ENCODE results near the gene ING2. TPM values are rescaled to one million over a fixed set of nuclear protein-coding genes. Genes with fewer than 3 reads are reported as not detected.
A peak's percentile ranks its signal among the peaks of the same experiment; 100 is the strongest.
"Not testable (repeated sequence)": the region's sequence is repeated elsewhere in the genome, so short reads cannot be mapped to it uniquely, and the experiment has no call there.

Gene ING2, protein sequence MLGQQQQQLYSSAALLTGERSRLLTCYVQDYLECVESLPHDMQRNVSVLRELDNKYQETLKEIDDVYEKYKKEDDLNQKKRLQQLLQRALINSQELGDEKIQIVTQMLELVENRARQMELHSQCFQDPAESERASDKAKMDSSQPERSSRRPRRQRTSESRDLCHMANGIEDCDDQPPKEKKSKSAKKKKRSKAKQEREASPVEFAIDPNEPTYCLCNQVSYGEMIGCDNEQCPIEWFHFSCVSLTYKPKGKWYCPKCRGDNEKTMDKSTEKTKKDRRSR
- 10 to 100 TPM; 19.9 to 27.7 (median 27.0) TPM for polyA plus RNA-seq (ENCODE audit: insufficient read length in 3 of 3)
- long read RNA-seq, donor 1, transcript ING2-202 (2 exons, 599 nt), result minor isoform, 7 of 16 reads
- long read RNA-seq, donor 1, transcript ING2-201 (2 exons, 1,189 nt), result major isoform, 9 of 16 reads
- long read RNA-seq, donor 1, partial matches to known transcripts, result 0 of 16 reads
- long read RNA-seq, donor 1, other reads (novel, unspliced or antisense), result 0 of 16 reads
- long read RNA-seq, donor 2, transcript ING2-202 (2 exons, 599 nt), result minor isoform, 7 of 19 reads
- long read RNA-seq, donor 2, transcript ING2-201 (2 exons, 1,189 nt), result major isoform, 12 of 19 reads
- long read RNA-seq, donor 2, partial matches to known transcripts, result 0 of 19 reads
- long read RNA-seq, donor 2, other reads (novel, unspliced or antisense), result 0 of 19 reads
- long read RNA-seq, donor 3, transcript ING2-201 (2 exons, 1,189 nt), result major isoform, 17 of 45 reads
- long read RNA-seq, donor 3, transcript ING2-202 (2 exons, 599 nt), result minor isoform, 16 of 45 reads
- long read RNA-seq, donor 3, partial matches to known transcripts, result 12 of 45 reads
- long read RNA-seq, donor 3, other reads (novel, unspliced or antisense), result 0 of 45 reads
- long read RNA-seq, donor 4, transcript ING2-202 (2 exons, 599 nt), result major isoform, 11 of 21 reads
- long read RNA-seq, donor 4, transcript ING2-201 (2 exons, 1,189 nt), result minor isoform, 10 of 21 reads
- long read RNA-seq, donor 4, partial matches to known transcripts, result 0 of 21 reads
- long read RNA-seq, donor 4, other reads (novel, unspliced or antisense), result 0 of 21 reads
- long read RNA-seq, donor 5, result 0 reads
- long read RNA-seq, donor 6, transcript ING2-202 (2 exons, 599 nt), result minor isoform, 11 of 24 reads
- long read RNA-seq, donor 6, transcript ING2-201 (2 exons, 1,189 nt), result major isoform, 13 of 24 reads
- long read RNA-seq, donor 6, partial matches to known transcripts, result 0 of 24 reads
- long read RNA-seq, donor 6, other reads (novel, unspliced or antisense), result 0 of 24 reads
- long read RNA-seq, donor 7, transcript ING2-201 (2 exons, 1,189 nt), result major isoform, 21 of 39 reads
- long read RNA-seq, donor 7, transcript ING2-202 (2 exons, 599 nt), result minor isoform, 10 of 39 reads
- long read RNA-seq, donor 7, partial matches to known transcripts, result 8 of 39 reads
- long read RNA-seq, donor 7, other reads (novel, unspliced or antisense), result 0 of 39 reads
- long read RNA-seq, donor 8, result 0 reads
- long read RNA-seq, donor 9, transcript ING2-202 (2 exons, 599 nt), result major isoform, 5 of 10 reads
- long read RNA-seq, donor 9, transcript ING2-201 (2 exons, 1,189 nt), result major isoform, 5 of 10 reads
- long read RNA-seq, donor 9, partial matches to known transcripts, result 0 of 10 reads
- long read RNA-seq, donor 9, other reads (novel, unspliced or antisense), result 0 of 10 reads
- long read RNA-seq, donor 10, transcript ING2-201 (2 exons, 1,189 nt), result major isoform, 12 of 31 reads
- long read RNA-seq, donor 10, transcript ING2-202 (2 exons, 599 nt), result major isoform, 12 of 31 reads
- long read RNA-seq, donor 10, partial matches to known transcripts, result 7 of 31 reads
- long read RNA-seq, donor 10, other reads (novel, unspliced or antisense), result 0 of 31 reads
- long read RNA-seq, donor 11, transcript ING2-202 (2 exons, 599 nt), result major isoform, 7 of 14 reads
- long read RNA-seq, donor 11, transcript ING2-201 (2 exons, 1,189 nt), result major isoform, 7 of 14 reads
- long read RNA-seq, donor 11, partial matches to known transcripts, result 0 of 14 reads
- long read RNA-seq, donor 11, other reads (novel, unspliced or antisense), result 0 of 14 reads
- long read RNA-seq, donor 12, transcript ING2-201 (2 exons, 1,189 nt), result major isoform, 6 of 9 reads
- long read RNA-seq, donor 12, partial matches to known transcripts, result 0 of 9 reads
- long read RNA-seq, donor 12, other reads (novel, unspliced or antisense), result 0 of 9 reads
- long read RNA-seq, donor 13, result 0 reads
- long read RNA-seq, donor 14, transcript ING2-202 (2 exons, 599 nt), result minor isoform, 9 of 19 reads
- long read RNA-seq, donor 14, transcript ING2-201 (2 exons, 1,189 nt), result major isoform, 10 of 19 reads
- long read RNA-seq, donor 14, partial matches to known transcripts, result 0 of 19 reads
- long read RNA-seq, donor 14, other reads (novel, unspliced or antisense), result 0 of 19 reads
- long read RNA-seq, donor 15, transcript ING2-201 (2 exons, 1,189 nt), result minor isoform, 6 of 18 reads
- long read RNA-seq, donor 15, transcript ING2-202 (2 exons, 599 nt), result major isoform, 7 of 18 reads
- long read RNA-seq, donor 15, partial matches to known transcripts, result 5 of 18 reads
- long read RNA-seq, donor 15, other reads (novel, unspliced or antisense), result 0 of 18 reads
- long read RNA-seq, donor 16, transcript ING2-202 (2 exons, 599 nt), result minor isoform, 16 of 58 reads
- long read RNA-seq, donor 16, transcript ING2-201 (2 exons, 1,189 nt), result major isoform, 42 of 58 reads
- long read RNA-seq, donor 16, partial matches to known transcripts, result 0 of 58 reads
- long read RNA-seq, donor 16, other reads (novel, unspliced or antisense), result 0 of 58 reads

DNA sequence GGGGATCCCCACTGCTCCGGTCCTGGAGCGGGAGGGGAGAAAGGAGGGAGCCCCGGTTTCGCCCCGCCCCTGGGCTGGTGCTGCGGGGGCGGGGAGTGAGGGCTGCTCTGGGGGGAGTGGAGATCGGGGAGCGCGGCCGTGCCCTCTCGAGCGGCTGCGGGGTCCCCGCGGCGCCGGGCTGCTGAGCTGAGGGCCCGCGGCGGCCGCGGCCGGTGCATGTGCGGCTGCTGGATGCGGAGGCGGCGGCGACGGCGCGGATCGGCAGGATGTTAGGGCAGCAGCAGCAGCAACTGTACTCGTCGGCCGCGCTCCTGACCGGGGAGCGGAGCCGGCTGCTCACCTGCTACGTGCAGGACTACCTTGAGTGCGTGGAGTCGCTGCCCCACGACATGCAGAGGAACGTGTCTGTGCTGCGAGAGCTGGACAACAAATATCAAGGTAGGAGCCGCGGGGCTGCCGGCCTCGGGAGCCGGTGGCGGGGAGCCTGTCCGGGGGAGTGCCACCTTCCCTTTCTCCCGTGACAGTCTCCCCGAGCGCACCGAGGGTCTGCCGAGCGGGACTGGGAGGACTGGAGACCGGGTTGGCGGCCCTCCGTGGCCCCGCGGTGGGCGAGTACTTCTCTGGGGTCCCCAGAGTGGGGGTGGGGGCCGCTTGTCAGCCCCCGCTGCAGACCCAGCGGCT, at the start of gene ING2:
Gene ING2, plus strand, starts transcription at position 129 of the 681 bp plus-strand sequence. Its CDS starts 138 bp downstream, at position 267.
- peak in 7 of 11 donors; percentile 15 to 77 (median 34) for DNase-seq (ENCODE audit: extremely low read depth in 1 of 11, low read depth in 9 of 11, low spot score in 4 of 11)

DNA sequence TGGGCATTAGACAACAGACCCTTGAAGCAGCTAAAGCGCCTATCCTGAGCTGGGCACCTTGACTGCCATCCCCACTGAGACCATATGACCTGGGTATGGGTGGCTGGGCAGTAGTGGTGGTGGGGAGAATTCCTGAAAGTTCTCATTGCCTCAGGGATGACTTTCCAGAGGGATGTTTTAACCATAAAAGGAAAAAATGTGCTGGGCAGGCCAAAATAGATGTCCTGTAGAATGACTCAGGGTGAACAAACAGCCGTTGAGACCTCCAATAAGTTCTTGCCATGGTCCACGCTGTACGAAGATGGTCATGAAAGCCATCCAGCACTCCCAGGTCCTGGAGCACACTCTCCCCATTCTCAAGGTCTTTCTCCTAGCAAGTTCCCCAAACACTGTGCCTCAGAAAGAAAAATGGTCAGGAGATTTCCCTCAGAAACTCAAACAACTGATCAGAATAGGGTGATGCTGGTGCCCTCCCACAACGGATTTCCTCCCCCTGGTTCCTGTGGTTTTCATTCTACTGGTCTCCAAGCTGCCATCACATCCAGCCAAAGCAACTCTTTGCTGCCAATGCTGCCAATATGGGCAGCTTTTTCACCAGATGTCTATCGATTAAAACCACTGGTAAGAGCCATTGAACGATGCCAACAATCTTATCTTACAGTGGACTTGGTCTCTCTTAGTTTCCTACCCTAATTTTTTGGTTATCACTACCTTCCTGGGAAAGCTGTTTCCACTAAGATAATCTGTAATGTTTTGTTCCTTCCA, 49.2 kb upstream of the ING2 start:
- no peak for DNase-seq (ENCODE audit: extremely low read depth in 1 of 11, low read depth in 9 of 11, low spot score in 4 of 11)

DNA sequence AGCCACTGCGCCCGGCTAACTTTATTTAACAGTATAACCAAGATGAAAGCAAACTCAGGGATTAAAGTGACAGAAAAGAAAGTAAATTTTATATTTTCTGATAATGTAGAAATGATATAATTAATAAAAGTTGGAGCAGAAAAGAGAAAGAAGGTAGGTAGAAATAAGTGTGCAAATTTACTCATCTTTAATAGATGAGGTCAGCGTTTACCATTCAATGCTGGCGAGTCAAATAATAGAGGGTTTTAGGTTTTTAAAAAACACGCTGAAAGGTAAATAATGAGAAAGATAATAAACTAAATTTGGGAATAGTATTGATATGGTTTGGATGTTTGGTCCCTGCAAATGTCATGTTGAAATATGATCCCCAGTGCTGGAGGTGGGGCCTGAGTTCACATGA, 46.9 kb upstream of the ING2 start:
- no peak for DNase-seq (ENCODE audit: extremely low read depth in 1 of 11, low read depth in 9 of 11, low spot score in 4 of 11)

DNA sequence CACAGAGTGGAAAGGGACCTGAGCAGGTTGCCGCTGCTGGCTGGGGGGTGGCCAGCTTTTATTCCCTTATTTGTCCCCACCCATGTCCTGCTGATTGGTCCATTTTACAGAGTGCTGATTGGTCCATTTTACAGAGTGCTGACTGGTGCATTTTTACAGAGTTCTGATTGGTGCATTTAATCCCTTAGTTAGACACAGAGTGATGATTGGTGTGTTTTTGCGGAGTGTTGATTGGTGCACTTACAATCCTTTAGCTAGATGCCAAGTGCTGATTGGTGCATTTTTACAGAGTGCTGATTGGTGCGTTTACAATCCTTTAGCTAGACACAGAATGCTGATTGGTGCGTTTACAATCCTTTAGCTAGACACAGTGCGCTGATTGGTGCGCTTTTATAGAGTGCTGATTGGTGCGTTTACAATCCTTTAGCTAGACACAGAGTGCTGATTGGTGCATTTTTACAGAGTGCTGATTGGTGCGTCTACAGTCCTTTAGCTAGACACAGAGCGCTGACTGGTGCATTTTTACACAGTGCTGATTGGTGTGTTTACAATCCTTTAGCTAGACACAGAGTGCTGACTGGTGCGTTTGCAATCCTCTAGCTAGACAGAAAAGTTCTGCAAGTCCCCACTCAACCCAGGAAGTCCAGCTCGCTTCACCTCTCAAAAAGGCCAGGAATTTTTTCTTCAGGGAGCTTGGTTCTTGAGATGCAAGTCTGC, 40.8 kb upstream of the ING2 start:
- not testable (repeated sequence) for DNase-seq (ENCODE audit: extremely low read depth in 1 of 11, low read depth in 9 of 11, low spot score in 4 of 11)

DNA sequence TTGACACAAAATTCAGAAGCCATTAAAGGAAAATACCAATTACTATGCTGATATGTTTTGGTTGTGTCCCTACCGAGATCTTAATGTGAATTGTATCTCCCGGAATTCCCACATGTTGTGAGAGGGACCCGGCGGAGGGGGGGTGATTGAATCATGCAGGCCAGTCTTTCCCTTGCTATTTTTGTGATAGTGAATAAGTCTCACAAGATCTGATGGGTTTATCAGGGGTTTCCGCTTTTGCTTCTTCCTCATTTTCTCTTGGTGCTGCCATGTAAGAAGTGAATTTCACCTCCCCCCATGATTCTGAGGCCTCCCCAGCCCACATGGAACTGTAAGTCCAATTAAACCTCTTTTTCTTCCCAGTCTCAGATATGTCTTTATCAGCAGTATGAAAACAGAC, 39.0 kb upstream of the ING2 start:
- not testable (repeated sequence) for DNase-seq (ENCODE audit: extremely low read depth in 1 of 11, low read depth in 9 of 11, low spot score in 4 of 11)

DNA sequence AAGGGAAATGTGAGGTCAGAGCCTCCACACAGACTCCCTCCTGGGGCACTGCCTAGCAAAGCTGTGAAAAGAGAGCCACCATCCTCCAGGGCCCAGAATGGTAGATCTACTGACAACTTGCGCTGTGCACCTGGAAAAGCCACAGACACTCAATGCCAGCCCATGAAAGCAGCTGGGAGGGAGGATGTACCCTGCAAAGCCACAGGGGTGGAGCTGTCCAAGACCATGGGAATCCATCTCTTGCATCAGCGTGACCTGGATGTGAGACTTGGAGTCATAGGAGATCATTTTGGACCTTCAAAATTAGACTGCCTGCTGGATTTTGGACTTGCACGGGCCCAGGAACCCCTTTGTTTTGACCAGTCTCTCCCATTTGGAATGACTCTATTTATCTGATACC, 37.6 kb upstream of the ING2 start:
- no peak for DNase-seq (ENCODE audit: extremely low read depth in 1 of 11, low read depth in 9 of 11, low spot score in 4 of 11)

DNA sequence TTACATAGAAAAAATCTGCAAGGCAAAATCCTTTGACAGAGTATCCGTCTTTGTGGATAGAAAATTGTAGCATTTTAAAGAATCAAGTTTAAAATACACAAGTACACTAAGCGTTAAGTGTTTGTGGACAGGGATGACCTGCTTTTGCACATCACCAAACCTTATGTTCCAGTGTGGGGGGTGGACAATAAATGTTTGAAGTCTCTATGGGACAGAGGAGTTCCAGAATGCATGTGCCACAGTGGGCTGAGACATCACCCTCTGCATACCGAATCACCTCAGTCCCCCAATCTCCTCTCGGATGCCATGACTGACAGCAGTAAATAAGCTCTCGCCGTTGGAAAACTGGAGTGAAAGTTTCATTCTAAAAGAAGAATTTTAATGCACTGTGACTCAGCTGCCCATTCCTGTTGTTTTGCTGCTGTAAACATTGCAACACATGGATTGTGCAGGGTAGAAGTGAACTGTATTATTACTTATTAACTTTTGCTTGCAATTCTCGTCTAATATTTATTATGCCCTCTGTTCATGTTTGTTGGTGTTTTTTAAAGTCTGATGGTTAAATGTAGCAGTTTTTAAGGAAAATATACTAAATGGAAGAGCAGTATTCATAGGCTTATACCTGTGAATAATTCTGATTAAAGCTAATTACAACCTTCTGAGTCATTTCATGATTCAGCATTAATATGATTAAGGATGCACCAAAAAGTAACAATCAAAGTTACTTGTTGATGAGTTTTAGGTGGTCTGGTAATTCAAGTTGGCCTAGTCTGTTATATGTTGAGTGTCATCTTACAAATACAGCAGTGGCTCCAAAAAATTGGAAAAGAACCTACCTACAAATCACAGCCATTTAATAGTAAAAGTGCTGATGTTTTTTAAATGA, 36.4 kb upstream of the ING2 start:
- DNase-seq (ENCODE audit: extremely low read depth in 1 of 11, low read depth in 9 of 11, low spot score in 4 of 11), result no peak

DNA sequence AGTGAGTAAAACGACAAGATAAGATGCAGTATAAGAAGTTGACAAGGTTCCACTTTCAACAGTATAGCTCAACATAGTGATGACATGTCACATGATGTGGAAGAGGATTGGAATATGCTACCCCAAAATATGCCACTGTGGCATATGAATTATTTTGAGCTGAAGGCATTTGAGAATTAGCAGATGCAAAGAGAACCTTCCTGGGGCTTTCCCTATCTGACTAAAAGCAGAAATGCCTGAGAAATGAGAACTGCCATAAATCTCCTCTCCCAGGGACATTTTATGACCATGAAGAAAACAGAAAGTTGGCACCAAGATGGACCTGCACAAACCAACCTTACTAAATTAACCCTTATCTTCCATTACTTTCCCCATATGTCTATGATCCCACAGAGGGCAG, 35.6 kb upstream of the ING2 start:
- DNase-seq (ENCODE audit: extremely low read depth in 1 of 11, low read depth in 9 of 11, low spot score in 4 of 11), result no peak

DNA sequence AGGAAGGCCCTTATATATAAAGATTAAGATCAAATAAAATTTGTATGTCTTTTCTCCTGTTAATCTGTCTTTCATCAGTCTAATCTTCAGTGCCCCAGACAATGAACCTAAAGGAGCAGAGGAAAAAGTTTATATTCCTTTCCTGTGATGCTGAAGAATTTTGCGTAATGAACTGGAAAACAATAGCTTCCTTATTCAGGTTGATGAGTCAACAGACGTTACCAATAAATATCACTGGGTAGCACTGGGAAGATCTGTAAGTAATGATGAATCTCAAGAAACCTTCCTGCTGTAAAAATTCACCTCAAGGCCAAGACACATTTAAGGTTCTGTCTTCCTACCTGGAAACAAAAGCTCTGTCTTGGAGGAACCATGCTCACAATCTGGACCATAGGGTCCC, 34.9 kb upstream of the ING2 start:
- DNase-seq (ENCODE audit: extremely low read depth in 1 of 11, low read depth in 9 of 11, low spot score in 4 of 11), result no peak

DNA sequence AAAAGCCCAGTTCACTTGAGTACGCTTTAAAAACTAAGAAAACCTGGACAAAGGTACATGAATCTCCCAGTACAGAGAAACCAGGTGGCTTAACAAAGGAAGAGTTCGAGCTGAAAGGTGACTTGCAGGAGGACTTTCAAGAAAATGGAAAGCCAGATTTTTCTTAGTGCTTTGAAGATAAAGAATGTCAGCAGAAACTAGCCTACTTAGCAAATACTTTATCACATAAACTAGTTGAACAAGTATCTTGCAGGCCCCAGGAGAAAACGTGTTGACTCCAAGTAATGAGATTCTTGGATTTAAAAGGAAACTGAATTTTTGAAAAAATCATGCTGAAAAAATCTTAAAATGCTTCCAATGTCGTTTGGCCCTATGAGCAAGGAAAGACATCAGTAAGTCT, 34.0 kb upstream of the ING2 start:
- DNase-seq (ENCODE audit: extremely low read depth in 1 of 11, low read depth in 9 of 11, low spot score in 4 of 11), result no peak

DNA sequence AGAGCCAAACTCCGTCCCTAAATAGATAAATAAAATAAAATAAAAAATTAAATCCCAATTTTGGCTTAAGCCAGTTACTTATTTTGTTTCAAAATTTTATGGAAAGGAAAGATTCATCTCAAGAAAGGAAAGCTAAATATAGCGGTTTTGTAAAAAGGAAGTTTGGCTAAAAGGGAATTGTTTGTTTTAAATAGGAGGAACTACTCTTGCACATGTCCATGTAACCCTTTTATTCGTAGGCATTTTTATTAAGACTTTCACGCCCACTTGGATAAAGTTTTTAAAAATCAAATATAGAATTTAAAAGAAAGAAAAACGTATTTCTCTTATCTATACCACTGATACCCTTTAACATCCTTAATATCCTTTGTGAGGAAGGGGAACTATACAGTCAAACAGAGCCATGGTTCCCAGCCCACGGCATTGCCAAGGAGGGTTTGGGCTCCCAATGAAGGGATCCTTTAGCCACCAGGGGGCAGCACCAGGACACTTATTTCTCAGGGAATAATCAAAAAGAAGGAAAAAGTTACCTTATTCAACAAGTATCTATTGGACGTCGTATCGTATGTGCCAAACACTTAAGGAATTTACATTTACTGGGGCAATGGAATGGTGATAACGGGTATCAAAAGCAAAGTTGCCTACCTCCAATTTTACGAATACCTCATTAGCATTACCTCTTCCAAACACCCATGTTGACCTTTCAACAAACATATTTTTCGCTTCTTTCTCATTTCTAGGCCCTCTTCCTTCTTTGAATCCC, 32.7 kb upstream of the ING2 start:
- peak; percentile 41 to 86 (median 63) for DNase-seq (ENCODE audit: extremely low read depth in 1 of 11, low read depth in 9 of 11, low spot score in 4 of 11)

DNA sequence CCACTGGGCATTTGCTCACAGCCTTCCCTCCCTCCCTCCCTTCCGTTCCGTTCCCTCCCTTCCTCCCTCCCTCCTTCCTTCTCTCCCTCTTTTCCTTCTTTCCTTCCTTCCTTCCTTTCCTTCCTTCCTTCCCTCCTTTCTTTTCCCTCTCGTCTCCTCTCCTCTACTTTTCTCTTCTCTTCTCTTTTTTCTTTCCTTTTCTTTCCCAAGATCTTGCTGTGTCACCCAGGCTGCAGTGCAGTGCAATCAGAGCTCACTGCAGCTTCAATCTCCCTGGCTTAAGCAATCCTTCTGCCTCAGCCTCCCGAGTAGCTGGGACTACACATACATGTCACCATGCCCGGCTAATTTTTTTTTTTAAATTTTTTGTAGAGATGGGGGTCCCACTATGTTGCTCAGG, 26.7 kb upstream of the ING2 start:
- DNase-seq (ENCODE audit: extremely low read depth in 1 of 11, low read depth in 9 of 11, low spot score in 4 of 11), result no peak

DNA sequence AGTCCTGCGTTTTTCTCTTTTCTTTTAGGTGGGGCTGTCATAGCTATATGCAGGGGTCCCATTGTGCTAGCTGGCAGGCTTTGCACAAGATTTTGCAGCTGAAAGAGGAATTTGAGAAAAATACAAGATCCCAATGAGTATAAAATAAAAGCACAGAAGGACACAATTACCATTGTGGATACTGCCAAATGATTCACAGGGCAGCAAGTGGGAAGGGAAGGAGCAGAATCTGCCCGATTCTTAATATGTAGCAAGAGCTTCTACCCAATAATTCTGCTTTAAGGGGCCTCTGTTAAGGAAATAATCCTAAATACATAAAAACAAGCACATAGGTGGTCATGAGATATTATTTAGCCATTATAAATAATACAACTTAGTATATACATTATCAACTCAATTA, 25.9 kb upstream of the ING2 start:
- no peak for DNase-seq (ENCODE audit: extremely low read depth in 1 of 11, low read depth in 9 of 11, low spot score in 4 of 11)
